WTC11 (cell line): ENCODE results near the gene GUCY2C.

Experiments used
- ATF1 ChIP-seq: sonication (generic); formaldehyde crosslinking; IDR thresholded peaks from 2 replicates; pipeline ENCODE4 v1.8.1; 2023; ENCODE audit warnings: mild to moderate bottlenecking, moderate library complexity, missing genetic modification reagents
- CREB1 ChIP-seq: sonication (generic); formaldehyde crosslinking; IDR thresholded peaks from 2 replicates; pipeline ENCODE4 v1.8.0; 2023; ENCODE audit warnings: mild to moderate bottlenecking, missing genetic modification reagents
- ZNF263 ChIP-seq: sonication (generic); formaldehyde crosslinking; IDR thresholded peaks from 2 replicates; pipeline ENCODE4 v1.8.1; 2022; ENCODE audit warnings: low read depth, mild to moderate bottlenecking, moderate library complexity, missing genetic modification reagents
- TF ChIP-seq, protein P1 (sequence below): fragments of 200-600 bp; IDR thresholded peaks from 2 replicates; pipeline ENCODE4 v1.8.0; 2022; ENCODE audit warnings: antibody characterized with exemption
- TF ChIP-seq, protein P2 (sequence below): sonication (generic); formaldehyde crosslinking; IDR thresholded peaks from 2 replicates; pipeline ENCODE4 v1.8.1; 2023; ENCODE audit warnings: mild to moderate bottlenecking, missing genetic modification reagents
- TF ChIP-seq, protein P3 (sequence below): sonication (generic); formaldehyde crosslinking; IDR thresholded peaks from 2 replicates; pipeline ENCODE4 v1.8.0; 2022; ENCODE audit warnings: mild to moderate bottlenecking, missing genetic modification reagents
- TF ChIP-seq, protein P4 (sequence below): sonication (generic); formaldehyde crosslinking; IDR thresholded peaks from 2 replicates; pipeline ENCODE4 v1.8.1; 2023; ENCODE audit warnings: mild to moderate bottlenecking, missing genetic modification reagents

- TF ChIP-seq, protein P1, sequence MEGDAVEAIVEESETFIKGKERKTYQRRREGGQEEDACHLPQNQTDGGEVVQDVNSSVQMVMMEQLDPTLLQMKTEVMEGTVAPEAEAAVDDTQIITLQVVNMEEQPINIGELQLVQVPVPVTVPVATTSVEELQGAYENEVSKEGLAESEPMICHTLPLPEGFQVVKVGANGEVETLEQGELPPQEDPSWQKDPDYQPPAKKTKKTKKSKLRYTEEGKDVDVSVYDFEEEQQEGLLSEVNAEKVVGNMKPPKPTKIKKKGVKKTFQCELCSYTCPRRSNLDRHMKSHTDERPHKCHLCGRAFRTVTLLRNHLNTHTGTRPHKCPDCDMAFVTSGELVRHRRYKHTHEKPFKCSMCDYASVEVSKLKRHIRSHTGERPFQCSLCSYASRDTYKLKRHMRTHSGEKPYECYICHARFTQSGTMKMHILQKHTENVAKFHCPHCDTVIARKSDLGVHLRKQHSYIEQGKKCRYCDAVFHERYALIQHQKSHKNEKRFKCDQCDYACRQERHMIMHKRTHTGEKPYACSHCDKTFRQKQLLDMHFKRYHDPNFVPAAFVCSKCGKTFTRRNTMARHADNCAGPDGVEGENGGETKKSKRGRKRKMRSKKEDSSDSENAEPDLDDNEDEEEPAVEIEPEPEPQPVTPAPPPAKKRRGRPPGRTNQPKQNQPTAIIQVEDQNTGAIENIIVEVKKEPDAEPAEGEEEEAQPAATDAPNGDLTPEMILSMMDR: no peak
- TF ChIP-seq CREB1 (CRISPR knock-in tag) (no peak), ATF1 (CRISPR knock-in tag) (no peak), ZNF263 (no peak)
- TF ChIP-seq, protein P2, sequence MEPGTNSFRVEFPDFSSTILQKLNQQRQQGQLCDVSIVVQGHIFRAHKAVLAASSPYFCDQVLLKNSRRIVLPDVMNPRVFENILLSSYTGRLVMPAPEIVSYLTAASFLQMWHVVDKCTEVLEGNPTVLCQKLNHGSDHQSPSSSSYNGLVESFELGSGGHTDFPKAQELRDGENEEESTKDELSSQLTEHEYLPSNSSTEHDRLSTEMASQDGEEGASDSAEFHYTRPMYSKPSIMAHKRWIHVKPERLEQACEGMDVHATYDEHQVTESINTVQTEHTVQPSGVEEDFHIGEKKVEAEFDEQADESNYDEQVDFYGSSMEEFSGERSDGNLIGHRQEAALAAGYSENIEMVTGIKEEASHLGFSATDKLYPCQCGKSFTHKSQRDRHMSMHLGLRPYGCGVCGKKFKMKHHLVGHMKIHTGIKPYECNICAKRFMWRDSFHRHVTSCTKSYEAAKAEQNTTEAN: no peak
- TF ChIP-seq, protein P3, sequence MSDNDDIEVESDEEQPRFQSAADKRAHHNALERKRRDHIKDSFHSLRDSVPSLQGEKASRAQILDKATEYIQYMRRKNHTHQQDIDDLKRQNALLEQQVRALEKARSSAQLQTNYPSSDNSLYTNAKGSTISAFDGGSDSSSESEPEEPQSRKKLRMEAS (CRISPR knock-in tag): no peak
- TF ChIP-seq, protein P4, sequence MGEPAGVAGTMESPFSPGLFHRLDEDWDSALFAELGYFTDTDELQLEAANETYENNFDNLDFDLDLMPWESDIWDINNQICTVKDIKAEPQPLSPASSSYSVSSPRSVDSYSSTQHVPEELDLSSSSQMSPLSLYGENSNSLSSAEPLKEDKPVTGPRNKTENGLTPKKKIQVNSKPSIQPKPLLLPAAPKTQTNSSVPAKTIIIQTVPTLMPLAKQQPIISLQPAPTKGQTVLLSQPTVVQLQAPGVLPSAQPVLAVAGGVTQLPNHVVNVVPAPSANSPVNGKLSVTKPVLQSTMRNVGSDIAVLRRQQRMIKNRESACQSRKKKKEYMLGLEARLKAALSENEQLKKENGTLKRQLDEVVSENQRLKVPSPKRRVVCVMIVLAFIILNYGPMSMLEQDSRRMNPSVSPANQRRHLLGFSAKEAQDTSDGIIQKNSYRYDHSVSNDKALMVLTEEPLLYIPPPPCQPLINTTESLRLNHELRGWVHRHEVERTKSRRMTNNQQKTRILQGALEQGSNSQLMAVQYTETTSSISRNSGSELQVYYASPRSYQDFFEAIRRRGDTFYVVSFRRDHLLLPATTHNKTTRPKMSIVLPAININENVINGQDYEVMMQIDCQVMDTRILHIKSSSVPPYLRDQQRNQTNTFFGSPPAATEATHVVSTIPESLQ (CRISPR knock-in tag): no peak
Measured at GRCh38 chr12:14689144-14689543, 7.3 kb downstream of the GUCY2C start.
